Left ventricle myocardium superior (tissue), 1 donor: ENCODE data around the gene RNF220. TPM values are rescaled to one million over a fixed set of nuclear protein-coding genes. Genes with fewer than 3 reads are reported as not detected.
"Not testable (repeated sequence)": the region's sequence is repeated elsewhere in the genome, so short reads cannot be mapped to it uniquely, and the experiment has no call there.

Experiments used
- ATAC-seq: fragments of 200-7000 bp; cut with Tn5 transposase; one replicate; pipeline ENCODE4 v1.9.1; 2020; ENCODE audit warnings: mild to moderate bottlenecking, moderate library complexity
- DNase-seq: peaks from one replicate; pipeline ENCODE4 v3.0.0-alpha.2; 2020
- intact Hi-C: fragments of 100-400 bp; cut with micrococcal nuclease; formaldehyde crosslinking; loops from one replicate; pipeline ENCODE4 v1.11.0; 2022
- microRNA-seq: library from miRNA; unstranded; fragments of <30 nt; microRNA quantifications from one replicate; pipeline ENCODE4 v1.2.0, GENCODE V29; 2020; ENCODE audit warnings: borderline number of aligned reads
- total RNA-seq: library from RNA; stranded (reverse); fragmentation: NEBNext Ultra II Directional; extraction: Animal tissue kit (Norgen Biotek cat#: 25700); gene quantifications from one replicate; pipeline ENCODE4 v1.2.1, GENCODE V29; 2021
- donor health status: DM: no; HTN: yes; CAD: no; lungs with severe emphysema.

Gene RNF220
- total RNA-seq, 1 donor from 2014 or later = 71.2 TPM

DNA sequence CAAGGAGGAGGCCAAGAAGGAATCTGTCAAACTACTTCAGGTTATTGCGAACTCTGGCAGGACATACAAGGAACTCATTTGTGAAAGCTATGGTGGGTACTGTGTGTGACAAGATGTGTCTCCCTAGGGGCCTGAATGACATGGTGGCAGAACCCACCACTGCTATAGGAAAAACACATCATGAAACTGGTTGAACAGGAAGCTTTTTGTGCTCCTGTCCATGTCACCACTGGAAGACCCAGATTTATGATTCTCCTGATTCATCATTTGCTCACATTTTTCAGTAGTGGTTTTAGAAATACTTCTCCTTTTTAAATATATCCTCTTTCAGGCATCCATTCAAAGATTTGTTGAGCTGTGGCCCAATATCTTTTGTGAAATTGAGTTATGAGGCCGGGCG lies 293.1 kb downstream of the RNF220 start:
- ATAC-seq = no peak
- no peak for DNase-seq
- intact Hi-C loops = no loop called here

- intact Hi-C loops, DNase-seq, ATAC-seq: not testable (repeated sequence)
Observed at GRCh38 chr1:44699375-44699774, 294.3 kb downstream of the RNF220 start.

DNA sequence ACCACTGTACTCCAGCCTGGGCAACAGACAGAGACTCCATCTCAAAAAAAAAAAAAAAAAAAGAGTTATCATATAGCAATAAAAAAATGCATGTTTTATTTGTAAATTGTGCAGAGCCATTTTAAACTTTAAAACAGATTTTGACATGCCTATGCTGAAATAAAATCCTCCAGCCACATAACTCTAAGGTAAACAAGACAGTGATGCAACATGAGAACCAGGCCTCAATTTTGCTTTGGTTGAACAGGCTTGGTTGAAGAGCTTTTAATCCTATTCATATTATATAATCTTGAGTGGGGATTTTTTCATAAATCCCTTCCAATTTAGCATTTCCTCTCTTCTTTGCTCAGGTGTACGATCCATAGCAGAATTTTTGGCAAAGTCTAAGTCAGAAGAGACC lies 295.5 kb downstream of the RNF220 start:
- DNase-seq = no peak
- ATAC-seq = no peak
- intact Hi-C loops = no loop called here

- intact Hi-C loops = no loop called here
- DNase-seq = no peak
- no peak for ATAC-seq
Observed at GRCh38 chr1:44701141-44701573, 296.1 kb downstream of the RNF220 start.

Small RNA genes lying within 50 kb of the gene (microRNA-seq; reads per million reads assigned to microRNA genes)
- gene MIR5584 = not detected

Other genes starting within 250 kb of the RNF220 start
- 28.8 TPM for gene DMAP1, start 191.8 kb upstream of the RNF220 start, total RNA-seq
- 52.6 TPM for gene ERI3, start 50.0 kb upstream of the RNF220 start, total RNA-seq